HG03045 (cell line): ENCODE data around the gene GPD1L.
A peak's percentile ranks its signal among the peaks of the same experiment; 100 is the strongest.
"Not testable (repeated sequence)": the region's sequence is repeated elsewhere in the genome, so short reads cannot be mapped to it uniquely, and the experiment has no call there.

Experiments used
- ATAC-seq: cut with Tn5 transposase; IDR thresholded peaks from one replicate; pipeline ENCODE4 v1.9.1; 2021; ENCODE audit warnings: mild to moderate bottlenecking, moderate library complexity; ENCODE audit not compliant: unreplicated experiment

Gene GPD1L

GRCh38 chr3:32106132-32106928, at the start of gene GPD1L:
TSS of gene GPD1L (plus strand) at chr3:32106620. CDS start at chr3:32106712, 92 bp downstream.
- ATAC-seq: peak; percentile 100

DNA sequence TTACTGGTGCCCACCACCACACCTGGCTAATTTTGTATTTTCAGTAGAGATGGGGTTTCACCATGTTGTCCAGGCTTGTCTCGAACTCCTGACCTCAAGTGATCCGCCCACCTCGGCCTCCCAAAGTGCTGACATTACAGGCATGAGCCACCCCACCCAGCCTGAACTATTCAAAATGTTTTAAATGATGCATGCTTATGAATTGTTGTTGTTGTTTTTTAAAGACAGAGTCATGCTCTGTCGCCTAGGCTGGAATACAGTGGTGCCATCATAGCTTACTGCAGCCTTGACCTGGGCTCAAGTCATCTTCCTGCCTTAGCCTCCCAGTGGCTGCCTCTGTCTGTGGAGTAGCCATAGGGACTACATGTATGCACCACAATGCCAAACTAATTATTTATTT, 48.0 kb upstream of the GPD1L start:
- not testable (repeated sequence) for ATAC-seq

DNA sequence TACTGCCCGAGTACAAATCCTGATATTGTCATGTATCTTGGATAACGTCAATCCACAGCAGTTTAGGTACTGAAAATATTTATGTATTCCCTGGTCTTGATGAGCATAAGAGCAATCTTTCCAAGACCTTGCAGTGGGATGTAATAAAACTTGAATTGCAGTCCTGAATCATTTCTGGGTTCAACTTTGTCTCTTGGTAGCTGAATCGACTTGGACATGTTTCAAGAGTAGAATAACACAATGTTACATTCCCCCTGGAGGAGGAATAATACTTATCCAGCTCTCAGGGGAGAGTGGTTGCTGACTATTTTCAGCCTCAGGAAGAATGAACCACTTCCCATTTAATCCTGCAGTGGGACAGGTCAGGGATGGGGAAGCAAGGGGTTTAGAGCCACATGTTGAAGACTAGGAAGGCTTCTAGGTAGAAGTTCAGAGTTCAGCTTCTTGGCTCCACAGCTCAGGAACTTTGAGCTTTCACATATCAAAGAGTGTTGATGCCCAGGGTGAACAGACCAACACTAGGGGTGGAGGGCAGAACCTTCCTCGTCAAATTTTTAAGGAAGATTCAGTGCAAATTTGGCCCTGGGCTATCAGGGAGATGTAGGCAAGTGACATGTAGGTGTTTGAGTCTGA, 43.4 kb upstream of the GPD1L start:
- ATAC-seq: no peak

DNA sequence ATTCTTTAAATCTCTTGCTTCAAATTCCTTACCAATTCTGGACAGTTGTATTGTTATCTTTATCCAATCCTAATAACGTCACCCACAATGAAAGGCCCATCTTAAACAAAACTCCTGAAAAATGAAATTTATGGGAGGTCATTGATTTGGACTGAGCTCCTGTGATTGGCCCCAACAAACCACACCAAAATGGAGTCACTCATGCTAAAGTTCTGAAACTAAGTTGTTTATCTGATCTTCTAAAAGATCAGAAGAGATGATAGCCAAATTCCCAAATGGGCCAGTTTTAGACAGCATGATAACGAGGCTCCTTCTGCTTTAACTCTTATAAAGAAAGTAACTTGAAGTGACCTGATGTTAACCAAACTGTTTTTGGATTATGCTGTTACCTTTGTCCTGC, 39.7 kb upstream of the GPD1L start:
- no peak for ATAC-seq

- not testable (repeated sequence) for ATAC-seq
These were observed 32.2 kb upstream of the GPD1L start for GRCh38 chr3:32074194-32074593.

- no peak for ATAC-seq
These were observed 29.9 kb upstream of the GPD1L start for GRCh38 chr3:32076566-32076965.

DNA sequence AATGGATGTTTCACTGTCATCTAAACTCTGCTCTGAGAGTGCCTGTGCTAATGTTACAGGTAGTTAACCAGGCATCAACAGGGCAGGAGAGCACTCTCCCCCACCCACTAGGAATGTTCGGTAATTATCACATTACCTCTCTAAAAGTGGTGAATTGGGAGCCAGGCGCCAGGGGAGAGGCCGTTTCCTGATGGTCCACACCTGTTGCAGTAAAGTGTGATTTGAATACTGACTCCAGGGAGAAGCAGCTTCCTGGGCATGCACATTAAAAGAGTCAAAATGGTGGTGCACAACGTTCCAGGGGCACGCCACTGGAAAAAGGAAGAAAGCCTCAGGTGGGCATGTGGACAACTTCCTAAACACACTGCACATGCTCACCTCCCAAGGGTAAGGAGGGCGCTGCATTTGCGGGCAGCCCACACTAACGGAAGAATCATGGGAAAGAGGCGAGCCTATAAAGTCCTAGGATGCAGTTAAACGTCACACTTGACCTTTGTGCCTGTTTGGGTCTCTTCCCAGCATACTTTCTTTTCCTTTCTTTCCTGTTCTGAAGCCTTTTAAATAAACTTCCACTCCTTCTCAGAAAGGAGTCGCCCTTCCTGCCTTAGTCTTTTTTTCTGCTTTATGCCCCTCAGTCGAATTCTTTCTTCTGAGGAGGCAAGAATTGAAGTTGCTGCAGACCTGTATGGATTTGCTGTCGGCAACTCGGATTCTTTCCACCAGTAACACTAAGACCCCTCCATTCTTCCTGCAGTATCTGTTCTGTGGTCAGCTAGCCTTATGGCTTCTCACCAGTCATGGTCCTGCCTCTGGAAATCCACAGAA, 28.9 kb upstream of the GPD1L start:
- no peak for ATAC-seq

DNA sequence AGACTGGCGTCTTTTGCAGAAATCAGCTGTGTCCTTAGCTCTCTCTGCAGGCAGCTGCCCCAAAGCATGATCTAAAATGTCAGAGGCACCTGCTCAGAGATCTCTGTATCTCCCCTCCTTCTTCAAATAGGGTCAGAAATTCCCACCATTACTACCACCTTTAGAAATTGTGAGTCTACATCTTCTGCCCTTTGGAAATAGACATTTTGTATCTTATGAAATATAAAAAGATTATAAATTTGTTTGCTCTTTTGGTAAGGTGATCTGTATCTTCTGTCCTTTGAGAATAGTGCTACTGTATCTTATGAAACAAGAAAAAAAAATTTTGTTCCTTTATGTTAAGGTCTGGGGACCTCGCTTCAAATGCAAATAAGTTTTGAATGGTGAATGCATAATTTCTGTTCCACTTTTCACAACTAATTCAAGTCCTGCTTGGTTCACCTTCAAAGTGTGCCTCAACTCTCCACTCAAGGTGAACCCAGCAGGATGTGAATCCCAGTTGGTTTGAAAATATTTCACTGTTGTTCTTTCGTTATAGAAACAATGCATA, 28.3 kb upstream of the GPD1L start:
- no peak for ATAC-seq

- no peak for ATAC-seq
These were observed 27.6 kb upstream of the GPD1L start for GRCh38 chr3:32078864-32079263.

- ATAC-seq: no peak
These were observed 23.7 kb upstream of the GPD1L start for GRCh38 chr3:32082721-32083120.

- ATAC-seq: no peak
These were observed 22.6 kb upstream of the GPD1L start for GRCh38 chr3:32083702-32084270.

DNA sequence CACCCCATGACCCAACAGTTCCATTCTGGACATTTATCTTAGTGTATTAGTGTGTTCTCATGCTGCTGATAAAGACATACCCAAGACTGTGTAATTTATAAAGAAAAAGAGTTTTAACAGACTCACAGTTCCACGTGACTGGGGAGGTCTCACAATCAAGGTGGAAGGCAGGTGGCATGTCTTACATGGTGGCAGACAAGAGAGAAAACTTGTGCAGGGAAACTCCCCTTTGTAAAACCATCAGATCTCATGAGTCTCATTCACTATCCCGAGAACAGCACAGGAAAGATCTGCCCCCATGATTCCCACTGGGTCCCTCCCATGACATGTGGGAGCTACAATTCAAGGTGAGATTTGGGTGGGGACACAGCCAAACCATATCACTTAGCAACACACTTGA, 21.6 kb upstream of the GPD1L start:
- no peak for ATAC-seq

DNA sequence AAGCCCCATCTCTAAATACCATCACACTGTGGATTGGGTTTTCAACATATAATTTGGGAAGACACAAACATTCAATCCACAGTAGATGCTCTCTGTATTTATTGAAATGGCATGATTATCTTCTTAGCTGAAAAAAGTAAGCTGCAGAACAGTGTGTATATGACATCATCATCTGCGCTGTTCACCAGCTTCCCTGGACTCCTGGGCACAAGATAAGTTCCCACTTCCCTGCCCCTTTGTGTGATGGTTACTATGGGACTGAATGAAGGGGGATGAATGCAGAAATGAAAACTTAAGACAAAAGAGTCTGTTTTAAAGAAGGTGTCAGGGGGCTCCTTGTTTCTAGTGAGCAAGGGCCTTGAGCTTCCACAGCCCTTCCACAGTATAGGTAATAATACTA, 20.0 kb upstream of the GPD1L start:
- no peak for ATAC-seq

GRCh38 chr3:32089476-32089875, 16.9 kb upstream of the GPD1L start:
- no peak for ATAC-seq

DNA sequence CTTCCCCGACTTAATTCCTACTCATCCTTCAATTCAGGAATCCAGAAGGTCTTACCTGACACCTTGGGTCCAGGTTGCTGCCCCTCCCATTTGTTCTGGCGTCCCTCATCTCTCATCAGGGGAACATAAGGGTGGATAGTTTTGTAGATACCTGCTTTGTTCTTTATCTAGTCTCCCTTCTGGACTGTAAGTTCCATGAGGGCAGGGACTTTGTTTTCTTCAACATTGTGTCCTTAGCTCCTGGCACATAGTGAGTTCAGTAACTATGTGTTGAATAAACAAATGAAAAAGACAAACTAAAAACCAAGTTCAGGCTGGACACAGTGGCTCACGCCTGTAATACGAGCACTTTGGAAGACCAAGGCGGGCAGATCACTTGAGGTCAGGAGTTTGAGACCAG, 13.2 kb upstream of the GPD1L start:
- no peak for ATAC-seq

- ATAC-seq: no peak
These were observed 11.0 kb upstream of the GPD1L start for GRCh38 chr3:32095431-32095830.

GRCh38 chr3:32097768-32098167, 8.7 kb upstream of the GPD1L start:
- no peak for ATAC-seq

GRCh38 chr3:32098528-32098927, 7.9 kb upstream of the GPD1L start:
- ATAC-seq: no peak

DNA sequence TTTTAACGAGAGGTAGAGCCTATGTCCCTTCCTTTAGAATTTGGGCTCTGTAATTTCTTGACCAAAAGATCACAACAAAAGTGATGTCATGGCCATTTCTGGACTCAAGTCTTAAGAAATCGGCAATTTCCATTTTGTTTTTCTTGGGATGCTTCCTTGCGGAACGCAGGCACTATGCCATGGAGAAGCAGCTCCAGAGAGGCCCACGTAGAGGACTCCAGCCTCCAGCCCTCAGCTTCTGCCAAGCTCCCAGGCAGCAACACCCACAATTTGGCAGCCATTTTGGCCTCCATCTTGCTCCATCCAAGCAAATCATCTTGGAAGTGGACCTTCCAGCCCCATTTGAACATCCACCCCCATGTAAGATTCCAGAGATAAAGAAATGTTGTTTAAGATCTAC, 6.0 kb upstream of the GPD1L start:
- no peak for ATAC-seq

DNA sequence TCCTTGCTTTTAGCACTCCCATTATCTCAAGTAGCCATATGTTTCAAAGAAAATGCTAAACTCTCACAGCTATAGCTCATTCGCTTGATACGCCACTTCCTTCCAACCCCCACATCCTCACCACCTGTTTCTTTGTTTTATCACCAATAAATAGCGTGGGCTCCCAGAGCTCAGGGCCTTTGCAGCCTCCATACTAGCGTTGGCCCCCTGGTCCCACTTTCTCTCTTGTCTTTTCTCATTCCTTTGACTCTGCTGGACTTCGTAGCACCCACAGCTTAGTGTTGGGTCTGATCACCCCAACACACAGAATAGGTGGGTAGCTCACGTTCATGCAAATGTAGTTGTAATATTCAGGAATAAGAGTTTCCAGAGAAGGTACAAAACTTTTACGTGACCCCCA, 4.1 kb upstream of the GPD1L start:
- no peak for ATAC-seq

DNA sequence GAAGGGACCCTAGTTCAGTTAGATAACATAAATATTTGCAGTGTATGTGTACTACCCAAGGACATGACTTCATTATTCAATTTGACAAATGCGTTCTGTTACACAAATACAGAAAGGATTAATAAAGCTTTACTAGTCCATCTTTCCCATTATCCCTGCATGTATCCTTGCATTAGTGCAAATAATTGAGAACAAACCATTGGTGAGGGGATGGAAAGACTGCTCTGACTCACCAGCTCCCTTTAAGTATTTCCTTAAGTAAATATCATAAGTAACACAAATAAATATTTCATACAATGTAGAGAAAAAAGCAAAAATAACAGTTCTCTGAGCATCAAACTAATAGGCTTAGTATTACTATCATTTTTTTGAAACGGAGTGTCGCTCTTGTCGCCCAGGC, 1.9 kb upstream of the GPD1L start:
- no peak for ATAC-seq
